GM21515 (cell line): ENCODE results near the gene VWCE.

ENCODE experiments used
- ATAC-seq: cut with Tn5 transposase; IDR thresholded peaks from one replicate; pipeline ENCODE4 v1.9.1; 2021; ENCODE audit not compliant: unreplicated experiment

Gene VWCE

GRCh38 chr11:61287338-61287977 is 7.7 kb downstream of the VWCE start:
- no peak for ATAC-seq

DNA sequence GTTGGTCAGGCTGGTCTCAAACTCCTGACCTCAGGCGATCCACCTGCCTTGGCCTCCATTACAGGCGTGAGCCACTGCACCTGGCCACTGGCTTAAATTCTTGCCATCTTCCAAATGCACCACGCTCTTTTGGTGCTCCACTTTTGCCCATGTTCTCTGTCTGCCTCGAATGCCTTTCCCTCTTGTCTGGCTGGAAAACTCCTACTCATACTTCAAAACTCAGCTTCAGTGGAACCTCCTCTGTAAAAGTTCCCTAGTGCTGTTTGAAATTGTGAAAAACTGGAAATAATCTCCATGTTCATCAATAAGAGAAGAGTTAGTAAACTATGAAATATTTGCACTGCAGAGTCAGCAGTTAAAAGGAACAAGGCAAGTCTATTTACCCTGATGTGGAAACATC is 11.5 kb downstream of the VWCE start:
- ATAC-seq: no peak

DNA sequence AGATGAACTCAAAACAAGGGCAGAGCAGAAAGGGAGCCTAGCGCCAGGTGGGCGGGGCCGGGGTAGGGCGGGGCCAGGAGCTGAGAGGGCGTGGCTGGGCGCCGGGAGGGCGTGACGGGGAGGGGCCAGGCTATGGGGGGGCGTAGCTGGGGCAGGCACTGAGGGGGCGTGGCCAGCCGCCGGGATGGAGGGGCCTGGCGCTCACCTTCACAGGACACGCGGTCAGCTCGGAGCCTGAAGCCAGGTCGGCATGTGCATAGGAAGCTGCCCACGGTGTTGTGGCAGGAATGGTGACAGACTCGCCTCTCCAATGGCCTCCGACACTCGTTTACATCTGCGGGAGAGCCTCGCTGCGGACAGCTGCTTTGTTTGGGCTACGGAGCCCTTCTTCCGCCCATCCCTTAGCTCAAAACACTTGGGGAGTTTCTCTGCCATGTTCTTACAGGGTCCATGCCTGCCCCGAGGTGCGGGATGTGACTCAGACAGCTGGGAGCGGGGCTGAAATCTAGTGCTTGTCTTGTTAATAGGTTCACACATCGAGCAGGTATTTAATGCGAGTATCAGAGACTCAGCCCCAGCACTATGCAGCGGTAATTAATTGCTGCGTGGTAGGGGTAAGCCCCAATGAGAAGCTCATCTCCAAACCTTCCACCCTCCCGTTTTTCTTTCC is 13.4 kb downstream of the VWCE start:
- no peak for ATAC-seq

DNA sequence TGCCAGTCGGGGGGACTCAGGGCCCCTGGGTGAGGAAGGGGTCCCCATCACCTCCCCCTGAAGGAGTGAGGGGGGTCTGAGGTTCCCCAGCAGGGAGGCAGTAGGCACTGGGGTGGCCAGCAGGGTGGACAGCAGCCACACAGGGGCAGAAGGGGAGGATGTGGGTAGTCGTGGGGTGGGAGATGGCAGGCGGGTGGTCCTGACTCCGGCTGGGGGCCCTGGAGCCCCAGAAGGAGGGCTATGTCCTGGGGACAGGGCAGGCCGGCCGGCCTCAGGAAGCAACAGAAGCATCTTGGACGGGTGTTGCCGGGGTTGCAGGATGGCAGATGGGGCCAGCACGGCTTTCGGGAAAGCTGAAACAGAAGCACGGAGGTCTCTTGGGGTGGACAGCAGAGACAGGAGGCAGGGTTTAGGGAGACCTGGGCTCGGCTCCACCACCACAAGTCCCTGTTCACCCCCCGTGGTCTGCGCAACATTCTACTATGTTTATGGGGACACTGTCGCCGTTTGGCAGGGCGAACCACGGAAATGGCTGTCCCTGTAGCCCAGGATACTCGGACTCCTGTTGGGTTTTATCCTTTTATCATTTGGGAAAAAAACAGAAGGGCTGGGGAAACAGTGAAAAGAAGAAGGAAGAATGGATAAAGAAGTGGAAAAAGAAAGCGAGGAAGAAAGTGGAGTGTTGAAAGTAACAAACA is 14.1 kb downstream of the VWCE start:
- ATAC-seq: no peak

- no peak for ATAC-seq
These were observed 15.0 kb downstream of the VWCE start for GRCh38 chr11:61279934-61280659.

DNA sequence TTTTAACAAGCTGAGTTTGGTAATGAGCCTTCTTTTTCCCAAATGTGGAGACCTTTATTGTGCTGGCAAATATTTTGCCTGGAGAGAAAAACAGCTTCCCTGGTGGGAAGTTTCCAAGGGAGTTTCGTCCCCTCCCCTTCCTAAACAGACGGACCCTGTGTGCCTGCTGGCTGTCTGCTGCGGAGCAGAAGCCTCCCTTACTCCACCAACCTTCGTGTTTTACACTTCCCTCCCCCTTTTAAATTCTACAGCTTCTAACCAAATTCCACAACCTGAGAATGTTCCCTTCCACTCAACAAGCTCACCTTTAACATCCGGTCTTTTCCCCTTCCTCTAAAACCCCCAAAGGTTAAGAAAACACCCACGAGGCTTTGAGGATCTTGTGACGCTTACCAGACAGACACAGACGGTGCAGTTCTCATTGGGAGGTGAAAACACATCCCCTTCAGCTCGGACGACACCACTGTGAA is 17.1 kb downstream of the VWCE start:
- no peak for ATAC-seq

GRCh38 chr11:61277186-61278000 is 17.7 kb downstream of the VWCE start:
- no peak for ATAC-seq

DNA sequence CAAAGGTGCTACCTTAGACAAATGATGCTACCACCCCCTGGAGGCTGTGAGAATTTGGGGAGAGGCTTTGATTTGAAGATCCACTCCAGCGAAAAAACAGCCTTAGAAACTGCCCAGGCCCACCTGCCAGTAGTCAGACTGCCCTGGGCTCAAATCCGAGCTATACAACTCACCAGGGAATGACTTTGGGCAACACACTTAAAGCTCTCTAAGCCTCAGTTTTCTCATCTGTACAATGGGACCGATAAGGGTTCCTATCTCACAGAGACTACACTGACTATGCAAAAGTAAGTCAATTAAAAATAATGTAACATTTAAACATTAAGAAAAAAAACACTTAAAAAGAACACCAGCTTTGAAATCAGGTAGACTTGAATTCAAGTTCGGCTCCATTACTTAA is 19.9 kb downstream of the VWCE start:
- no peak for ATAC-seq

GRCh38 chr11:61274084-61274483 is 21.0 kb downstream of the VWCE start:
- no peak for ATAC-seq

- no peak for ATAC-seq
These were observed 21.7 kb downstream of the VWCE start for GRCh38 chr11:61273178-61274078.

DNA sequence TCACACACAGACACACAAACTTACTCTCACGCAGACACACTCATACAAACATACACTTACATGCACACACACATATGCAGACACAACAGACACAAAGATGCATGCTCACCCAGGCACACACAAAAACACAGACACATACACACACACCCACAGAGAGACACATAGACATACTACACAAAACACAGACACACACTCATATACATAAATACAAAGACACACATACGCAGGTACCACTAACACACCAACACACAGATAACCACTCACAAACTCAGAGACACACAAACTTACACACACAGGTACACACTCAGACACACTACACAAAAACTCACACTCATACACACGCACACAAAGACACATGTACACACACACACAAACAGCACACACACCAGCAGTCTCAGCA is 22.4 kb downstream of the VWCE start:
- ATAC-seq: no peak

DNA sequence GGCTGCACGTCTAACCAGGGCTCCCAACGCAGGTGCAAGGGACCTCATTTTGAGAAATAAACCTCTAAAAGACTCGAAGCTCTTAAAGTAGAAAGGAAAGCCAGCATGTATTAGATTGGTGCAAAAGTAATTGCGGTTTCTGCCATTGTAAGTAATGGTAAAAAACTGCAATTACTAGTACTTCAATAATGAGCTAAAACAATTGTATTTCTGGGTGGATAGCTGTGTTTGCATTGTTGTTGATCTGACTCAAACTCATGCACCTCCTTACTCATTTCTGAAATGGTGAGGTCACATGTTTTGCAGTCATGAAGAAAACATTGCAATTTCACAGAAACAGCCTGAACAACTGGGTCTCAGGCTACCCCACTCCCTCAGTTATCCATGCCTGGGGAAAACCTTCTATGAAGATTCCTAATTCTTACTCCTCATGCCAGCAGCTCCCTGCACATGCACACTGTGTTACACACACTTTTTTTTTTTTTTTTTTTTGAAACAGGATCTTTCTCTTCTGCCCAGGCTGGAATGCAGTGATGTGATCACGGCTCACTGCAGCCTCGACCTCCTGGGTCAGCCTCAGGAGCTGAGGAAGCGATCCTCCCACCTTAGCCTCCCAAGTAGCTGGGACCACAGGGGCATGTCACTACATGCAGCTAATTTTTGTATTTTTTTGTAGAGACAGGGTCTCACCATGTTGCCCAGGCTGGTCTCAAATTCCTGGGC is 24.6 kb downstream of the VWCE start:
- no peak for ATAC-seq

- no peak for ATAC-seq
These were observed 26.4 kb downstream of the VWCE start for GRCh38 chr11:61268588-61269250.

DNA sequence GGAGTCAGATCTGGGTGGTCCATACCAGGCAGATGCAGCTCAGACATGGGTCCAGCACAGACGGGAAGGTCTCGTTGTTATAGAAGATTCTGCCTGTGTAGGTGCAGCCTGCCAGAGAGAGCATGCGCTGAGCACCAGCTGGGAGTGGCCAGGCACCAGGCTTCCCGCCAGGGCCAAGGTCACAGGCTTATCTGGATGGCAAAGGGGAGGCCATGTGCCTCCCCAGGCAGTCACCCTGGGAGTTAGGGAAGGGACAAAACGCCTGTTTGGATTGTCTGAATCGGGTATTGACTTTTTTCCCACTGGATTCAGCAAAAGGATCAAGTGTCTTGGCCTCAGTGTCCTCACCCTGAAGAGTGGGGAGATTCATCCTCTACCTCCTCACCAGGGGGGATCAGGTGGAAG is 27.7 kb downstream of the VWCE start:
- no peak for ATAC-seq

- no peak for ATAC-seq
These were observed 28.5 kb downstream of the VWCE start for GRCh38 chr11:61266602-61267001.

GRCh38 chr11:61265357-61265756 is 29.8 kb downstream of the VWCE start:
- ATAC-seq: no peak

- ATAC-seq: no peak
These were observed 30.3 kb downstream of the VWCE start for GRCh38 chr11:61264795-61265194.

DNA sequence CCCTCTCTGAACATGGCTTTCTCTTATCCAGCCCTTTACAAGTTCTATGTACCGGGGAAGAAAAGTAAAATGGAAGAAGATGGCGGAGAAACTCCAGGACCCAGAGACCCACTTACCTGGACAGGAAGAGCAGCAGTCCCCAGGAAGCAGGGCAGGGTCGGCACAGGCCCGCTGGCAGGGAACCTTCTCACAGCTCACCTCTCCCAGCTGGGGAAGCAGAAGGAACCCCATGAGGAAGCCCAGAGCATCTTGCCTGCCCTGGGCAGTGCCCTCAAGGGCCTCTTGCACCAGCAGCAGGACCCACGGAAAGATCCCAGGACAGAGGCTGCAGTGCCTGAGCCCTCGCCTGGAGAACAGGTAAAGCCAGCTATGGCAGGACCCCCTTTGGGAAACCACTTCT is 30.7 kb downstream of the VWCE start:
- ATAC-seq: no peak

GRCh38 chr11:61259363-61259762 is 35.8 kb downstream of the VWCE start:
- no peak for ATAC-seq
